ENCODE results near the gene FOXP3. TPM values are rescaled to one million over a fixed set of nuclear protein-coding genes. Genes with fewer than 3 reads are reported as not detected.

FOXP3 gene
- total RNA-seq, 6 donors from 2014 or later: 0.23 to 0.54 TPM; not detected in 4

DNA sequence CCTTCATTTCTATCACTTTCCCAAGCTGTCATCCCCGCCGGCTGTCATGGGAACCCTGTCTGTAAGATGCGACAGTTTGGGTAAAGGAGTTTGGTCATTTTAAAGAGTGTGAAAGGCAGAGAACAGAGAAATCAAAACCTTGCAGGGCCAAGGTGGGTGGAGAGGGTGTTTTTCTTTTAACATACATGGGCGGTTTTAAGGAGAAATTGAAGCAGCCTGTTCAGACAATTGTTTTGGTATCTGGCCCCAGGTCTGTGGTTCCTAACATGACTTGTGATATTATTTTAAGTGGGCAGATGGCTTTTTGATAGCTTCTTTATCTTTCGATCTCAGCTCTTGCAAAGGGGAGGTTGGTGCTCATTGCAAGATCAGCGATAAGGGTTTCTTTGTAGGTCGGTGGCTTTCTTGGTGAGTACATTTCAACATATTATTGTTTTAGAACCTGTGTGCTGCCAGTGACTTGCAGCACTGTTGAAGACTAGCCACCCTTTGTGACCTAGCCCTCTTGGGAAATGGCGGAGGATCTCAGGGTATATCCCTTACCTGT is 8.7 kb upstream of the FOXP3 start:
- ATAC-seq (ENCODE audit: low FRiP score in 2 of 2) (no peak), DNase-seq (no peak)
- Histone ChIP-seq H3K27me3 (no peaks in the 10 kb centered on the region), H3K4me1 (peaks cover 7 to 30% (median 20%) of the 10 kb centered on the region in 4 donors), H3K27ac (no peak overlapping the region), H3K4me3 (no peak overlapping the region), H3K36me3 (no peaks in the 10 kb centered on the region), H3K9me3 (peaks cover 0 to 7% (median 0%) of the 10 kb centered on the region in 4 donors)
- TF ChIP-seq, protein P1, sequence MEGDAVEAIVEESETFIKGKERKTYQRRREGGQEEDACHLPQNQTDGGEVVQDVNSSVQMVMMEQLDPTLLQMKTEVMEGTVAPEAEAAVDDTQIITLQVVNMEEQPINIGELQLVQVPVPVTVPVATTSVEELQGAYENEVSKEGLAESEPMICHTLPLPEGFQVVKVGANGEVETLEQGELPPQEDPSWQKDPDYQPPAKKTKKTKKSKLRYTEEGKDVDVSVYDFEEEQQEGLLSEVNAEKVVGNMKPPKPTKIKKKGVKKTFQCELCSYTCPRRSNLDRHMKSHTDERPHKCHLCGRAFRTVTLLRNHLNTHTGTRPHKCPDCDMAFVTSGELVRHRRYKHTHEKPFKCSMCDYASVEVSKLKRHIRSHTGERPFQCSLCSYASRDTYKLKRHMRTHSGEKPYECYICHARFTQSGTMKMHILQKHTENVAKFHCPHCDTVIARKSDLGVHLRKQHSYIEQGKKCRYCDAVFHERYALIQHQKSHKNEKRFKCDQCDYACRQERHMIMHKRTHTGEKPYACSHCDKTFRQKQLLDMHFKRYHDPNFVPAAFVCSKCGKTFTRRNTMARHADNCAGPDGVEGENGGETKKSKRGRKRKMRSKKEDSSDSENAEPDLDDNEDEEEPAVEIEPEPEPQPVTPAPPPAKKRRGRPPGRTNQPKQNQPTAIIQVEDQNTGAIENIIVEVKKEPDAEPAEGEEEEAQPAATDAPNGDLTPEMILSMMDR (IDR thresholded peaks at IDR 0.05): no peak
- TF ChIP-seq EP300 (IDR thresholded peaks at IDR 0.05): no peak
- WGBS, 2 donors: 69 to 81% methylated on average over 5 to 8 of the region's 8 CpGs

DNA sequence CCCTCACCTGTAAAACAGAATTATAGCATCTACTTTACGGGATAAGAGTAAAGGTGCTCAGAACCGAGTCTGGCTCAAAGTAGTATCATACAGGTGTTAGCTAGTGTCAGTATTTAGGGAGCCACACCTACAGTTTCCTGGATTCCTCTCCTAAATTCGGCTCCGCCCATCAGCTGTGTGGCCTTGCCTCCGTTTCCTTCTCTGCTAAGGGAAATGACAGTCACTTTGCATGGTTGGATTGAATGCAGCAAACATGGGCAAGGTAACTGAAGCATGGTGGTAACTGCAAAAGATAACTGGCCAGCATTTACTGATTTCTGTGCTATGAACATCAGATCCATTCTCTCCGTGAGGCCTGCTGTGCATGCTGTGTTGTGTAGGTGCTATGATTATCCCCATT is 7.9 kb upstream of the FOXP3 start:
- WGBS, 2 donors: 51 to 54% methylated on average over 6 of the region's 6 CpGs

DNA sequence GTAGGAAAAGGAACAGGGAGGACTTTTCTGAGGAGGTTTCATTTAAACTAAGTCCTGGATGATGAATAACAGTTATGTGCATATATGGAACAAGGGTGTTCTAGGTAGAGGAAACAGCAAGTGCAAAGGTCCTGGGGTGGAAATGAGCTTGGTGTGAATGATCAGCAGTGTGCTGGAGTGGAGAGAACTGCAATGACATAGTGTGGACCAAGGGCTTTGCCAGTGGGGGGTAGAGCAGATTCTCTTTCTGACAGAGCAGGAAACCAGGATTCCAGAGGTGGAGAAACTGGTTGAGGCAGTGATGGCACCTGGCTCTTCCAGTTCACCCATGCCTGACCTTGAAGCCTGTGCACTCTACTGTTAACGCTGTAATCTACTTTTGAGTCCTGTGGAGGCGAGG is 6.8 kb upstream of the FOXP3 start:
- Histone ChIP-seq H3K4me1 (peaks cover 7 to 30% (median 20%) of the 10 kb centered on the region in 4 donors), H3K27ac (no peak overlapping the region), H3K27me3 (no peaks in the 10 kb centered on the region), H3K4me3 (no peak overlapping the region), H3K36me3 (no peaks in the 10 kb centered on the region), H3K9me3 (peaks cover 0 to 7% (median 0%) of the 10 kb centered on the region in 4 donors)
- no peak for DNase-seq
- 71 to 90% methylated on average over 2 of the region's 2 CpGs for WGBS, 2 donors
- no peak for ATAC-seq (ENCODE audit: low FRiP score in 2 of 2)
- TF ChIP-seq EP300 (IDR thresholded peaks at IDR 0.05): no peak
- no peak for TF ChIP-seq POLR2AphosphoS5 (IDR thresholded peaks at IDR 0.05)
- TF ChIP-seq, protein P1 (IDR thresholded peaks at IDR 0.05): no peak
- no peak for TF ChIP-seq POLR2A (IDR thresholded peaks at IDR 0.05)

More for the DNA sequence above, 7.9 kb upstream of the FOXP3 start:
- Histone ChIP-seq H3K27me3 (no peaks in the 10 kb centered on the region), H3K9me3 (peaks cover 0 to 7% (median 0%) of the 10 kb centered on the region in 4 donors), H3K4me1 (peaks cover 7 to 30% (median 20%) of the 10 kb centered on the region in 4 donors), H3K36me3 (no peaks in the 10 kb centered on the region), H3K4me3 (no peak overlapping the region), H3K27ac (no peak overlapping the region)
- no peak for DNase-seq
- no peak for TF ChIP-seq POLR2A (IDR thresholded peaks at IDR 0.05)
- no peak for TF ChIP-seq EP300 (IDR thresholded peaks at IDR 0.05)
- TF ChIP-seq POLR2AphosphoS5 (IDR thresholded peaks at IDR 0.05): no peak
- TF ChIP-seq, protein P1 (IDR thresholded peaks at IDR 0.05): no peak
- ATAC-seq (ENCODE audit: low FRiP score in 2 of 2): no peak

DNA sequence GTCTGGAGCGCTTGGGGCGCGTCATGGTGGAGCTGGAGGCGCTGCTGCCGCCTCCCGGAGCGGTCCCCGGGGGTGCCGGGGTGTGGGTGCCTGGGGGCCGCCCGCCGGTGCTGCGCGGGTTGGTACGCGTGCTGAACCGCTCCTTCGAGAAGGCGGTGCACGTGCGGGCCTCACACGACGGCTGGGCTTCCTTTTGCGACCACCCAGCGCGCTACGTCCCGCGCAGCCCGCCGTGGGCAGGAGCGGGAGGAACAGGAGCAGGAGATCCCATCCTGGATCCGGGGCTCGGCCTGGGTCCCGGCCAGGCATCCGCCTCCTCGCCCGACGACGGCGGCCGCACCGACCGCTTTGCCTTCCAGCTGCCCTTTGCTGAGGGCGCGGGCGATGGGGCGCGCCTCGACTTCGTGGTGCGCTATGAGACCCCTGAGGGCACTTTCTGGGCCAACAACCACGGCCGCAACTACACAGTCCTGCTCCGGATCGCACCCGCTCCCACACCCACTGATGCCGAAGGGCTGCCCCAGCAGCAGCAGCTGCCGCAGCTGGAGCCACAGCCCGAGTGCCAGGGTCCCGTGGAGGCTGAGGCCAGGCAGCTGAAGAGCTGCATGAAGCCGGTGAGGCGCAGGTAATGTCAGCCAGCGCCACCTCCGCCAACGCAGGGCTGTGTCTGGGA is 5.9 kb upstream of the FOXP3 start:
- Histone ChIP-seq H3K27me3 (no peaks in the 10 kb centered on the region), H3K27ac (peak overlapping the region; percentile 83 to 96 (median 93)), H3K9me3 (peaks cover 0 to 7% (median 0%) of the 10 kb centered on the region in 4 donors), H3K4me3 (peak overlapping the region; percentile 23 to 85 (median 60)), H3K36me3 (no peaks in the 10 kb centered on the region), H3K4me1 (peaks cover 7 to 30% (median 20%) of the 10 kb centered on the region in 4 donors)
- no peak for ATAC-seq (ENCODE audit: low FRiP score in 2 of 2)
- peak in 1 of 2 donors; percentile 87 for DNase-seq
- 75% methylated on average over 65 of the region's 66 CpGs; no CpG with 5 or more reads in 1 of the 2 donors for WGBS, 2 donors
- TF ChIP-seq, protein P1 (IDR thresholded peaks at IDR 0.05): no peak
- TF ChIP-seq EP300 (IDR thresholded peaks at IDR 0.05) (no peak), POLR2AphosphoS5 (IDR thresholded peaks at IDR 0.05) (no peak), POLR2A (IDR thresholded peaks at IDR 0.05) (no peak)

Data from upper lobe of left lung (tissue), 6 donors.